Measurements from ENCODE around the gene CLMP.
A peak's percentile ranks its signal among the peaks of the same experiment; 100 is the strongest.

The CLMP gene

GRCh38 chr11:123052901-123053721, 141.9 kb downstream of the CLMP start:
- DNase-seq = no peak

GRCh38 chr11:123051634-123052033, 143.4 kb downstream of the CLMP start:
- DNase-seq = no peak

- no peak for DNase-seq
These were observed 143.9 kb downstream of the CLMP start for GRCh38 chr11:123051146-123051545.

GRCh38 chr11:123047947-123048293, 147.1 kb downstream of the CLMP start:
- DNase-seq = no peak

GRCh38 chr11:123047266-123047946, 147.6 kb downstream of the CLMP start:
- DNase-seq = no peak

GRCh38 chr11:123046473-123047259, 148.4 kb downstream of the CLMP start:
- DNase-seq = no peak

GRCh38 chr11:123045101-123045500, 149.9 kb downstream of the CLMP start:
- DNase-seq = no peak

GRCh38 chr11:123041185-123041584, 153.9 kb downstream of the CLMP start:
- DNase-seq = no peak

GRCh38 chr11:123040111-123040432, 155.0 kb downstream of the CLMP start:
- no peak for DNase-seq

- DNase-seq = no peak
These were observed 159.2 kb downstream of the CLMP start for GRCh38 chr11:123035831-123036230.

GRCh38 chr11:123034597-123034996, 160.5 kb downstream of the CLMP start:
- no peak for DNase-seq

- DNase-seq = no peak
These were observed 161.2 kb downstream of the CLMP start for GRCh38 chr11:123033895-123034294.

GRCh38 chr11:123030517-123030916, 164.5 kb downstream of the CLMP start:
- DNase-seq = no peak

- peak; percentile 55 for DNase-seq
These were observed 174.1 kb downstream of the CLMP start for GRCh38 chr11:123020968-123021367.

Measured in NCI-H2029 (cell line).